HG03565 (cell line): ENCODE results near the gene DRC1.

Experiments
- ATAC-seq: cut with Tn5 transposase; IDR thresholded peaks from one replicate; pipeline ENCODE4 v1.9.1; 2021; ENCODE audit warnings: mild to moderate bottlenecking, moderate library complexity; ENCODE audit not compliant: unreplicated experiment

The DRC1 gene

DNA sequence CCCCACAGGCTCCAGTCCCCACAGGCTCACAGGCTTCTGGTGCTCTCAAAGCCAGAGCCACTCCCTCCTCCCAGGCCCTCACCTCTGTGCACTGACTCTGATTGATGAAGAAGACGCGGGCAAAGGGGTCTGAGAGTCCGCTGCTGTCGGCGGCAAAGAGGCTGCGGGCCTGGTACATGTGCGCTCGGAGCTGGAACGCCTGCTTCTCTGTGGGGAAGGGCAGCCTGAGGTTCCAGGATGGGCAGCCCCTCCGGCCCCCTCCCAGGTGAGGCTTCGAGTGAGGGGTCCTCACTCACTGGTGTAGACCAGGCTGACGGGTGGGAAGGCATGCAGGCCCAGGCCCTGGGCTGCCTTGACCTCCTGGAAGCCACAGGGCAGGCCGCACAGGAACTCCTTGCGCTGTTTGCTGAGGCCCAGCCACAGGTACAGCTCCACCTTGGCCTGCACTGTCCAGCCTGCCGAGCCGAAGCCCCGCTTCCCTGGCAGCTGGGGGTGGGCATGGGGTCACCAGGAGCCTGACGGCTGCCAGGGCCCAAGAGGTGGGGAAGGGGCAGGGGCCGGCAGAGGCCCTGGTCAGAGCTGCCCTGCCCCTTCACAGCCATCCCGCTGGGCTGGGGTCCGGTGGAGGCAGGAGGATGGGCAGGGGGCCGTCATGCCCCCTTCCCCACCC, 74.2 kb downstream of the DRC1 start:
- ATAC-seq: no peak

DNA sequence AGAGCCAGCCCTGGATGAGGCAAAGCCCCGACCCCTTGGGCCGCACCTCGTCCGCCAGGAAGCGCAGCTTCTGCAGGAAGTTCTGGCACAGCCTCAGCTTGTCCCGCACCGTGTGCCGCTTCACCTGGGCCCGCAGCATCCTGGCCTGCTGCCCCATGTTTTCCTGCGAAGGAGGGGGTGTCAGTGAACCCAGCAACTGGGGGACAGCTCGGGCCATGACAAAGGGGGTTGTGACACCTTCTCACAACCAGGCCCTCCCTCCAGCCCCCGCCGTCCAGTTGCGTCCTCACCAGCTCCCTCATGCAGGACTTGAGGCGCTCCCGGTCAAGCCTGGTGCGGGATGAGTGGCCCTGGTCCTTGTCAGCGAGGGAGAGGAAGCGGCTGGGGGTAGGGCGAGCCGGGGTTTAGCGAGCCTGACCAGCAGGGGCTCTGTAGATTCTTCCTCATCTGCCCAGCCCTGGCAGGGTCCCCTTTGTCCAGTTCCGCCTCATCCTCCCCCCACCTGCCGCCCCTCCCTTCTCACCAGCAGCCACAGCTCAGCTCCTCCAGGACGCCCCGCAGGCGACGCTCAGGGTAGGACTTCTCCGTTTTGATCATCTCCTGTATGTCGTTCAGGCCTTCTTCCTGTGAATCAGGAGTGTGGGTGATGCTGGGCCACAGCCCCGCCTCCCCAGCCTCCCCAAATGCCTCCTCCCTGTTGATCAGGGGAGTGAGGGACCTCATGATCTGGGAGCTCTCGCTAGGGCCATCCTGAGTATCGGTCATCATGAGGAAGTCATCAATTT, 75.6 kb downstream of the DRC1 start:
- ATAC-seq: no peak

DNA sequence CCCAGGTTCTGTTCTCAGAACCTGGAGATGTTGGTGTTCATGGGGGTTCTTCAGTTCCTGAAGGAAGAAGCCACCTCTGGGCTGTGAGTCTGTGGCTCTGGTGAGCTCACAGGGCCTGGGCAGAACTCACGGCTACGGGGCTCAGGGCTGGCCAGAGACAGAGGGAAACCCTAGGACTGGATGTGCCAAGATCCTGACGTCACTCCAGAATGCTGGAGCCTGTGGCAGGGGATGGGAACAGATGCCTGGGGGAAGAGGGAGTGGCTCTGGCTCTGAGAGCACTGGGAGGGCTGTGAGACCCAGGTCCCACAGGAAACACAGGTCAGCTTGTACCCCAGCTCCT, 76.2 kb downstream of the DRC1 start, which contains the start of gene OTOF:
Gene OTOF, minus strand, starts transcription at position 214 of the 343 bp plus-strand sequence.
- no peak for ATAC-seq

DNA sequence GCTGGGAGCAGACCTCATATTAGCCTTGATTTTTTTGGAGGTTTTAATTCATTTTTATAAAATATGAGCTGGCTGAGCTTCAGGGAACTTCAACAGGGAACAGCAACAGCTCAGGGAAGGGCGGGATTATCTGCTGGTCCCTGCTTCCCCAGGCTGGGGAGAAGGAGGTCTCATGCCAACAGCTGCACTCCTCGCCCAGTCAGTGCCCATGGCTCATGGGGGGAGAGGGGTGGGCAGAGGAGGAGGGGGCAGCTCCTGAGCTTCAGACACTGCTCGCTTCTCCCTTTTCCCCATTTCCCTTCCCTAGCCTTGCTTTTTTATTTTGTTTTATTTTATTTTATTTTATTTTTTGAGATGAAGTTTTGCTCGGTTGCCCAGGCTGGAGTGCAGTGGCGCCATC, 76.6 kb downstream of the DRC1 start:
- no peak for ATAC-seq

DNA sequence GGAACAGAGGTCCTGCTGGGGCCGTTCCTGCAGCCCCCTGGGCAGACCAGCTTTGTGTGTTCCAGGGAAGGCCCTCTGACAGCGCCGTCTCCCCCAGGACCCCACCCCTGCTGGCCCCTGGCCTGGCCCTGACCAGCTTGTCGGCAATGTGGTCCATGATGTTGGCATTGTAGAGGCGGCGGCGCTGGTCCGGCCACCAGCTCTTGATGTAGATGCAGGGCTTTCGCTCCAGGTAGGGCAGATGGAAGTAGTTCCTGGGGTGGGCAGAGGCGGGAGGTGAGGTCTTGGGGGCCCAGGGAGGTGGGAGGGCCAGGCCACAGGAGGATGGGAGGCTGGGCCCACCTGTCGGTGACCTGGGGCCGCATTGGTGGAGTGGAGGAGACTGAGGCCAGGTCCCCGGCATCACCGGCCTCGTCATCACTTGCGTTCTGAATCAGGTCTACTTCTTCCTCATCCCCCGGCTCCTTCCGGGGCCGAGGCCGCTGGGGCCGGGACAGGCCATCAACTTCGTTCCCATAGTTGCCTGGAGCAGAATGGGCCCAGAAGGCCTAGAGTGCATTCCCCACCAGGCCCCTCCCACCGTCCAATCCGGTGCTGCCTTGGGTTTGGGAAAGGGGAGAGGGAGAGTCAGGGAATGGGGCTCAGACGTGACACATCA, 77.5 kb downstream of the DRC1 start:
- ATAC-seq: no peak

DNA sequence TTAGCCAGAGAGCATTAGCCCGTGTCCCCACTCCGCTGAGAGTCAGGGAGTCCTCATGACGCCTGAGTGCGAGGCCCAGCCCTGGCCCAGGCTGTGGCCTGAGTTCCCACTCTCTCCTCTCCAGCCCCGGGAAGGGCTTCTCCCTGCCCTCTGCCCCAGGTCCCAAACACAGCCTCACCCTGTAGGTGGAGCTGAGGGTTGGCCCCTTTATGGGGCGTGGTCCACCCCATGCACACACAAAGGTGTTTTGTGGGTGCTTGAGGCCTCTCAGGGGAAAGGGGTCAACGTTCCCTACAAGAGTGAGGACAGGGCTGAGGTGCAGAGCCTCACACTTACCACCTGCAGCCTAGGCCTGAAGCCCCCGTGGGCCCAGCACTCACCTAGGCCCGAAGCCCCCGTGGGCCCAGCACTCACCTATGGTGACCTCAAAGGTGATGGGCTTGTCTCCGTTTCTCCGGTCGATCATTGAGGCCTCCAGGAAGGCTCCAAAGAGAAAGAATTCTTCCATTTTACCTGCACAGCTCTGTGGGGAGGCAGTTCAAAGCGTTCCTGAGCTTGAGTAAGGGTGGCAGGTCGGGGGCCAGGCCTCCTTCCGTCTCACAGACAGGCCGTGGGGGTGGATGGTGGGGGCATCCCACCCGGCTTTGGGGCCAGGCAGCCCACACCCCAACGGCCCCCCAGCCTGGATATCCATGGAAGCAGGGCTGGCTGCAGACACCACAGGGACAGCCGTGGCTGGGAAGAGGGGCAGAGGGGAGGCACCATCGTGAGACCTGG, 78.3 kb downstream of the DRC1 start:
- no peak for ATAC-seq

DNA sequence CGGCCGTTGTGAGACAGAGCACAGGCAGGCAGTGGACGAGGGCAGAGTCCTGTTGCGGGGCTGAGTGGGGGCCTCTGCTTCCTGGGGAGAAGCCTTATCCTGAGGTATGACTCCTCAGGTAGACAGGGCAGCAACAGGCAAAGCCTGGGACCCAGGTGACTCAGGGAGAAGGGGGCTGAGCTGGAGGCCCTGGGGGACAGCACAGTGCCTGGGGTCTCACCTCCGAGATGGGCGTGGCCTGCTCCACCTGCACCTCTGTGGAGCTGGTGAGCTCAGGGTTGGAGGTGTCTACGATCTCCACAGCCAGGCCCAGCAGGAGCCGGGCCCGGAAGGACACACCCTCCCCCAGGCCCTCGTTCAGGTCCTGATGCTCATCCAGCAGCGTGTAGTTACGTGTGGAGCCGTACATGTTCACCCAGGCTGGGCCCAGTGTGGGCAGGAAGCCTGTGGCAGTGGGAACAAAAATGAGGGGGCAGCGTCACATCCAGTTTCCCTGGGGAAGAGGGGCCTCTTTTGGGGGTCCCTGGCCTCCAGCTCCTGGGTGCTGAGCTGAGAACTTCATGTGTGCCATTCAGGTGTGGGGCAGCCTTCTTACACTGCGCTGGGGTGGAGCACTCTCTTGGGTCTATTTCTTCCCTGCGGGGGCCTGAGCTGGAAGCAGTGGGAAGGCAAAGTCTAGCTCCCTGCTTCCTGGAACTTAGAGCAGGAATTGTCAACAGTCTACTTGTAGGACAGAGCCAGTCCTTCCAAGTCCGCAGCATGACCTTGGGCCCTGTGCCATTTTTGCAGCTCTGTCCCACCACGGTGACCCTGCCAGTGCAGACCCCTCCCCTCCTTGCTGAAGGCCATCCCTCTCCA, 79.1 kb downstream of the DRC1 start:
- no peak for ATAC-seq

DNA sequence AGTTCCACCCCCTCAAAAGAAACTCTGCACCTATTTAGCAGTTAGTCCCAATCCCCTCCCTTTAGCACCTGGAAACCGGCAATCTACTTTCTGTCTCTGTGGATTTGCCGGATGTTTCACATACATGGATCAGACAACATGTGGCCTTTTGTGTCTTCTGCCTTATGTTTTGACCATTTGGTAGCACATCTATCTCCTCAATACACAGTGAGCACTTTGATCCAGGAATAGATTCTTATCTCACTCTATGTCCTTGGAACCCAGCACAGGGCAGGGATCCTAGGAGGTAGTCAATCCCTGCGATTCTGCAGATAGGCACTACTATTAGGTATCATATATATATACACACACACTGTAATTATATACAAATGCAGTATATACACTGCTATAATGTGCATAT, 80.0 kb downstream of the DRC1 start:
- ATAC-seq: no peak

DNA sequence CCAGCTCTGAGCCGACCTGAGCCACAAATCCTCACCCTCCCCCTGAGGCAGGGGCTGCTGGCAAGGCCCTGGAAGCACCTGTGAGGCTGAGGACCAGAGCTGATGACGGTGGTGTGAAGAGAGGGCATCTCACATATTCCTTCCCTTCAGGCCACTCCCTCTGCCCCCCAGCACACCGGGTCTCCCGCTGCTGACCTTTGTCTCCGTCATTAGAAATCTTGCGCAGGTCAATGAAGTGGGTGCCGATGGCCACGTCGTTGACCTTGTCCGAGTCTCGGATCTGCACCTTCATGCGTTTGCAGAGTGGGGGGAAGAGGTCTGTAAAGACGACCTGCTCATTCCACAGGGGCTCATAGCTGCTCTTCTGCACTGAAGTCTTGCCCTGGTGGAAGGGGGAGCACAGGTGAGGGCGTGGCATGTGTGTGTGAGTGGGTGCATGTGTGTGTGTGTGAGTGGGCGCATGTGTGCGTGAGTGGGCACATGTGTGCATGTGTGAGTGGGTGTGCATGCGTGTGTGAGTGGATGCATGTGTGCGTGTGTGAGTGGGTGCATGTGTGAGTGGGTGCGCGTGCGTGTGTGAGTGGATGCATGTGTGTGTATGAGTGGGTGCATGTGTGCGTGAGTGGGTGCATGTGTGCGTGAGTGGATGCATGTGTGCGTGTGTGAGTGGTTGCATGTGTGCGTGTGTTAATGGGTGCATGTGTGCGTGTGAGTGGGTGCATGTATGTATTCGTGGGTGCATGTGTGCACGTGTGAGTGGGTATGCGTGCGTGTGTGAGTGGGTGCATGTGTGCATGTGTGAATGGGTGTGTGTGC, 80.7 kb downstream of the DRC1 start:
- ATAC-seq: no peak

DNA sequence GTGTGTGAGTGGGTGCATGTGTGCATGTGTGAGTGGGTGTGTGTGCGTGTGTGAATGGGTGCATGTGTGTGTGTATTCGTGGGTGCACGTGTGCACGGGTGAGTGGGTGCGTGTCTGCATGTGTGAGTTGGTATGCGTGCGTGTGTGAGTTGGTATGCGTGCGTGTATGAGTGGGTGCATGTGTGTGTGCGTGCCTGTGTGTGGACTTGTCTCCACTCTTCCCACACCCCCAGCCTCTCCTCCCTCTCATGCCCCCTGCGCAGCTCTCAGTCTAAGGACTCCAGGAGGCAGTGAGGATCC, 81.3 kb downstream of the DRC1 start:
- no peak for ATAC-seq

DNA sequence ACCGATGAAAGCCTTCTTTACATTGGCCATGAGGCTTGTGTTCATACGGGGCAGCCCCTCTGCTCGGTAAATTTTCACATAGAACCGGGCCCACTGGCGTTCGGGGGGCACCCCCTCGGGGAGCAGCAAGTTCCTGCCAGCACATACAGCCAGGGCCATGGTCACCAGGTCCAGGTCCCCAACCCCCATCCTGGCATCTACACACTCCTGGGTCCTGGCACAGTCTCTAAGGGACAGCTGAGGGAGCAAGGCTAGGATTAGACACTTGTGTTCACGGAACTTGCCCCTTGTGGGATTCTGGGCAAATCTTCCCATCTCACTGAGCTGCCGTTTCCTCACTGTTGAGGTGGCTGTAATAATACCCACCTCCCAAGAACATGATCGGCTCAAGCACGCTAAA, 81.8 kb downstream of the DRC1 start:
- ATAC-seq: no peak

DNA sequence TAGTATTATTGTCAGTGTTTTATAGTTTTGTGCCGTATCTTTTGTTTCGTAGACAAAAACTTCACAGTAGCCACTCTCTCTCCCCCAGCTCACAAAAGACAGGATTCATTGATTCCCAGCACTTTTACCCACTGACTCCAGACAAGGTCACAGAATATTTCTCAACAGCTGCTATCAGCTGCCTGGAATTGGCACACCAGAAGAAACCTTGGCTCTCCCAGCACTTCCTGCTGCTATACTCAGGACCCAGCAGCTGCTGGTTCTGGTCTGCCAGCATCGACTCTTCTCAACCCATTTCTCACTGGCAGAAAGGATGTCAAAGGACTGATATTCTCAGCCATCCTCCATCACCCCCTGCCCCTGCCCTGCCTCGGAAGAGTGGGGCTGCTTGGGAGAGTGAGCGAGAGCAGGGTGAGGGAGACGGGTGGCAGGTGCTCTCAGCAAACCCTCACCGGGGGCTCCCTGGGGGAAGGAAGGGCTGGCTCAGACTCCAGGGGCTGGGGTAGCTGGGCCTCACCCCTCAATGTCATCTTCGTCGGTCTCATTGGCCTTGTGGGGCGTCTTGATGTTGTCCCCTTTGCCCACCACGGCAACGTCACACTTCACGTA, 82.3 kb downstream of the DRC1 start:
- no peak for ATAC-seq

DNA sequence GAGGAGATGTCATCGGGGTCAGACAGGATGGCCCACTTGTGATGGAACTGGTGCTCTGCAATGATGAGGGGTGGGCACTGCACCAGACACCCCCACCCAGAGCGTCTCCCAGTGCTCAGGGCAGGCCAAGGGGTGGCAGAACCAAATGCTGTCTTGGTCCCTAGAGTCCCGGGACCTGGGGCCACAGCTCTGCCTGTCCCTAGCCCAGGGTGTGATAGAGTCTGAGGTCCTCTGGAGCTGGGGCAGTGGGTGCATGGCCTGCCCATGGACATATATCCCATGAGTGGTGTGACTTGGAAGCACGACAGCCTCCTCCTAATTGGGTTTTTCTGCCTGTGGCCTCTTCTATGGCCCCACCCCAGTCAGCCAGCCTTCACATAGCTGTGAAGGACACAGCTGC, 82.9 kb downstream of the DRC1 start:
- ATAC-seq: no peak

DNA sequence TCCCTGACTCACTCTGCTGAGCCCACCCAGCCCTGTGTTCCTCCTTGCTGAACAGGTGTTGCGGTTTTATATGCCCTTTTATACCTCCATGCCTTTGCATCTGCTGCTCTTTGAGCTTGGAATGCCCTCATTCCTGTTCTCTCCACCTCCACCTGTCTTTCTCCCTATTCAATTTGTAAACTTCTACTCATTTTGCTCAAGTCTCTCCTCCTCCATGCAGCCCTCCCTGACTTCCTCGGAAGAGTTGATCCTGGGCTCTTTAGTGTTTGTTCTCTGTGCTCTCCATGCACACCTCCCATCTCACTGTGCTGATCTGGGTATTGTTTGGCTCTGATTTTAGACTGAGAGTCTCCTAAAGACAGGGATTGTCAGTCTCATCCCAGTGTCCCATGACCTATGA, 83.4 kb downstream of the DRC1 start:
- ATAC-seq: no peak

DNA sequence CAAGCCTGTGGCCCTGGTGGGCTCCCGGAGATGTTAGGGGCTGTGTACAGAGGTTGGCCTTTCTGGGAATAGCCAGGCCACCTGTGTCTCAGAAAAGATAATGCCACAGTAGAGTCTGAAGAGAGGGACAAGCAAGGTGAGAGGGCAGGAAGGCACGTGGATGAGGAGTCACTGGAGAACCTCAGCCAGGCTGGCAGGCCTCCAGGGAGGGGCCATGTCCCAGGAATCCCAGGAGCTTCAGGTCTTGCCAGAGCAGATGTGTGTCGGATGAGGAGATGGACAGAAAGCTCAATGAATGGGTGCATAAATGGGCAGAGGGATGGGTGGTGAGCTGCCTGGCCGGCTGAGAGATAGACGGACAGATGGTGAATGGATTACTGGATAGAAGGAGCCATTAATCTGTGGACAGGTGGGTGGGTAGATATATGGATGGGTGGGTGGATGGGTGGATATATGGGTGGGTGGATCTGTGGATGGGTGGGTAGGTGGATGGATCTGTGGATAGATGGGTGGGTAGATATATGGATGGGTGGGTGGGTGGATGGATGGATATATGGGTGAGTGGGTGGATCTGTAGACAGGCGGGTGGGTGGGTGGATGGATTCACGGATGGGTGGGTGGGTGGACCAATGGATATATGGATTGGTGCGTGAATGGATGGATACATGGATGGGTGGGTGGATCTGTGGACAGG, 84.2 kb downstream of the DRC1 start:
- ATAC-seq: no peak

DNA sequence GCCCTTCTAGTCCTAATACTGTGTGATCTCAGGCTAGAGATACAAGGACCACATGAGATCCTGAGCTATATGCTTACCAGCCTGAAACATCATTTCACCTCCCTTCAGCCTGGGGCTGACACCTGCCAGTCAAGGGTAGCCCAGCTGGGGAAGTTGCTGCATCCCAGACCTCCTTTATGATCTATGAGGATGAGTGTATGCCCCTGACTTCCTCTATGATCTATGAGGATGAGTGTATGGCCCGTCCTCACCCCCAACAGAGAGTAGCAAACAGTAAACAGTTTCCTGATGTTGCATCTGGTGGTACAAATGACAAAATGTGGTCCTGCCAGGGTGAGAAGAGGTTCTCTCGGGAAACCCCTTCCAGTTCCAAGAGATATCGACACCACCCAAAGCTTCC, 85.1 kb downstream of the DRC1 start:
- ATAC-seq: no peak

DNA sequence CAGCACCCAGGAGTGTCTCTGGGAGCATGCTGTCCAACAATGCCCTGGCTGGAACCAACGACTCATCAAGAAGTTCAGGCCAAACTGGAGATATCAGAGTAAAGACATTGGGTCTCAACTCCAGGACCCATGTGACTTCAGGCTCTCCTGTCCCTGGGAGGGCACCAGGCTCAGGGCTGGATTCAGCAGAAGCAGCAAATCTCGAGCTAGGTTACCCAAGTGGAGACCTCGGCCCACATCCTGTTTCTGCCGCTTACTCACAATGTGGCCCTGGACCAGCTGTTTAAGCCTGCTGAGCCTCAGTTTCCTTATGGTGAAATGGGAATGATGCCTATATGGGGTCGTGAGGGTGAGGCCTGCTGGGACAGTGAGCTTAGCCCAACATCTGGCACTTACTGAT, 85.5 kb downstream of the DRC1 start:
- ATAC-seq: no peak

DNA sequence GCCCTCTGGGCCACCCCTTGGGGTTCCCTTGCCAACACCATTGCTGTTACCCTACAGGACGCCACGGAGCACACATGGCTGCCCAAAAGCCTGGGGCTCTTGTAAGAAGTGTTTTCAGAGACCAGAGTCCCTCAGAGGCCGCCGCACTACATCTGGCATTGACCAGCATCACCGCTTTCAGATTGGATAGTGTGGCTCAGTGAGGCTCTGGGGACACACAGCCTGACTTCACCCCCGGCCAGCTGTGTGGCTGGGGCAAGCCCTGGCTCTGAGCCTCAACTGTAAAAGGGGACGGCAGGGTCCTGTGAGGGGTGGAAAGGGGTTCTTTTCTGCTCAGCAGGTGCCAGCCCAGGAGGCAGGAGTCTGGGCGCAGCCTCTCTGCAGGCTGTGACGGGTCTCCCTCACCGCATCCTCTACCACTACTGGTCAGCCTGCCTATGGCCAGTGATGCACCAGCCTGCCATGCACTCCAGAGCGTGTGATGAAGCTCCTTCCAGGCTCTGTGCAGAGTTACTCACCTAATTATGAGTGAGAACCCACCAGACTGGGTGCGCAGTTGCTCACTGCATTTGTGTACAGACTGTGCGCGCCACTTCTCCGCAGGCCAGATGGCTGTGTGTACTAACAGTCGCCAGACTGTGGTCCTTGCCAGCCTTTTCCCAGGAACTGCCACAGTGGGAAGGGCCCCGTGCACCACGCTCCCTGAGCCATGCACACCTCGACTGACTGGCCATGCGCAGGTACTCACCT, 86.9 kb downstream of the DRC1 start:
- no peak for ATAC-seq
